ENCODE data around the gene ZNF423. TPM values are rescaled to one million over a fixed set of nuclear protein-coding genes. Genes with fewer than 3 reads are reported as not detected.

The ZNF423 gene
- total RNA-seq, 3 donors from 2014 or later (not counting 1 experiment from before 2014, with no cell fraction given) = not detected

- no peak overlapping the region for H3K27ac Mint-ChIP-seq
- DNase-seq = no peak
- no peaks in the 10 kb centered on the region for H3K36me3 ChIP-seq (ENCODE audit: control insufficient read depth, insufficient read depth, low read length)
- intact Hi-C loops (cut with micrococcal nuclease) = no loop called here
- peaks cover 0 to 5% of the 10 kb centered on the region in 2 donors for H3K27me3 Mint-ChIP-seq (ENCODE audit: low read depth in 2 of 2)
- H3K9me3 Mint-ChIP-seq = no peaks in the 10 kb centered on the region
- 92% methylated on average over 9 of the region's 9 CpGs for WGBS (ENCODE audit: insufficient coverage)
- ATAC-seq = no peak
- no peak for TF ChIP-seq CTCF (IDR thresholded peaks at IDR 0.05)
- H3K4me3 Mint-ChIP-seq = no peak overlapping the region
- no peaks in the 10 kb centered on the region for H3K27me3 ChIP-seq (ENCODE audit: control insufficient read depth, insufficient read depth, low read length)
- no peaks in the 10 kb centered on the region for H3K9me3 ChIP-seq (ENCODE audit: control insufficient read depth, insufficient read depth, low read length)
- no peaks in the 10 kb centered on the region for H3K36me3 Mint-ChIP-seq
- H3K4me1 ChIP-seq (ENCODE audit: control insufficient read depth, insufficient read depth, low read length) = no peaks in the 10 kb centered on the region
- H3K4me1 Mint-ChIP-seq = no peaks in the 10 kb centered on the region
- no peak overlapping the region for H3K27ac ChIP-seq (ENCODE audit: low read length)
- no peak overlapping the region for H3K4me3 ChIP-seq (ENCODE audit: low read length)
Observed at GRCh38 chr16:49901711-49902110, 45.8 kb upstream of the ZNF423 start.

- no peak for TF ChIP-seq CTCF (IDR thresholded peaks at IDR 0.05)
- no peaks in the 10 kb centered on the region for H3K27me3 ChIP-seq (ENCODE audit: control insufficient read depth, insufficient read depth, low read length)
- no peak overlapping the region for H3K4me3 ChIP-seq (ENCODE audit: low read length)
- H3K9me3 ChIP-seq (ENCODE audit: control insufficient read depth, insufficient read depth, low read length) = no peaks in the 10 kb centered on the region
- Mint-ChIP-seq H3K4me3 (no peak overlapping the region), H3K27ac (no peak overlapping the region), H3K36me3 (no peaks in the 10 kb centered on the region), H3K9me3 (no peaks in the 10 kb centered on the region), H3K27me3 (ENCODE audit: low read depth in 2 of 2) (peaks cover 0 to 5% of the 10 kb centered on the region in 2 donors), H3K4me1 (no peaks in the 10 kb centered on the region)
- ATAC-seq = no peak
- H3K27ac ChIP-seq (ENCODE audit: low read length) = no peak overlapping the region
- no peaks in the 10 kb centered on the region for H3K4me1 ChIP-seq (ENCODE audit: control insufficient read depth, insufficient read depth, low read length)
- no peak for DNase-seq
- 91% methylated on average over 7 of the region's 7 CpGs for WGBS (ENCODE audit: insufficient coverage)
- H3K36me3 ChIP-seq (ENCODE audit: control insufficient read depth, insufficient read depth, low read length) = no peaks in the 10 kb centered on the region
- intact Hi-C loops (cut with micrococcal nuclease) = no loop called here
Observed at GRCh38 chr16:49900875-49901274, 45.0 kb upstream of the ZNF423 start.

- H3K27me3 Mint-ChIP-seq (ENCODE audit: low read depth in 2 of 2) = peaks cover 0 to 5% of the 10 kb centered on the region in 2 donors
- no peak for DNase-seq
- 77% methylated on average over 8 of the region's 8 CpGs for WGBS (ENCODE audit: insufficient coverage)
- no peak for TF ChIP-seq CTCF (IDR thresholded peaks at IDR 0.05)
- no peaks in the 10 kb centered on the region for H3K4me1 Mint-ChIP-seq
- H3K36me3 Mint-ChIP-seq = no peaks in the 10 kb centered on the region
- H3K4me3 Mint-ChIP-seq = no peak overlapping the region
- Histone ChIP-seq H3K27me3 (ENCODE audit: control insufficient read depth, insufficient read depth, low read length) (no peaks in the 10 kb centered on the region), H3K4me1 (ENCODE audit: control insufficient read depth, insufficient read depth, low read length) (no peaks in the 10 kb centered on the region), H3K9me3 (ENCODE audit: control insufficient read depth, insufficient read depth, low read length) (no peaks in the 10 kb centered on the region), H3K36me3 (ENCODE audit: control insufficient read depth, insufficient read depth, low read length) (no peaks in the 10 kb centered on the region), H3K27ac (ENCODE audit: low read length) (no peak overlapping the region), H3K4me3 (ENCODE audit: low read length) (no peak overlapping the region)
- H3K9me3 Mint-ChIP-seq = no peaks in the 10 kb centered on the region
- no peak overlapping the region for H3K27ac Mint-ChIP-seq
- ATAC-seq = no peak
- intact Hi-C loops (cut with micrococcal nuclease) = no loop called here
Observed at GRCh38 chr16:49899991-49900695, 44.2 kb upstream of the ZNF423 start.

- H3K27me3 ChIP-seq (ENCODE audit: control insufficient read depth, insufficient read depth, low read length) = no peaks in the 10 kb centered on the region
- 89% methylated on average over 12 of the region's 12 CpGs for WGBS (ENCODE audit: insufficient coverage)
- peaks cover 1 to 8% of the 10 kb centered on the region in 2 donors for H3K27me3 Mint-ChIP-seq (ENCODE audit: low read depth in 2 of 2)
- no peaks in the 10 kb centered on the region for H3K36me3 ChIP-seq (ENCODE audit: control insufficient read depth, insufficient read depth, low read length)
- intact Hi-C loops (cut with micrococcal nuclease) = no loop called here
- no peak for TF ChIP-seq CTCF (IDR thresholded peaks at IDR 0.05)
- no peaks in the 10 kb centered on the region for H3K4me1 Mint-ChIP-seq
- no peaks in the 10 kb centered on the region for H3K4me1 ChIP-seq (ENCODE audit: control insufficient read depth, insufficient read depth, low read length)
- no peak for ATAC-seq
- no peak overlapping the region for H3K27ac Mint-ChIP-seq
- H3K4me3 Mint-ChIP-seq = no peak overlapping the region
- no peak for DNase-seq
- no peaks in the 10 kb centered on the region for H3K36me3 Mint-ChIP-seq
- H3K27ac ChIP-seq (ENCODE audit: low read length) = no peak overlapping the region
- H3K9me3 Mint-ChIP-seq = no peaks in the 10 kb centered on the region
- no peaks in the 10 kb centered on the region for H3K9me3 ChIP-seq (ENCODE audit: control insufficient read depth, insufficient read depth, low read length)
- no peak overlapping the region for H3K4me3 ChIP-seq (ENCODE audit: low read length)
Observed at GRCh38 chr16:49896447-49896964, 40.6 kb upstream of the ZNF423 start.
